ENCODE measurements around the gene LONRF2.

DNA sequence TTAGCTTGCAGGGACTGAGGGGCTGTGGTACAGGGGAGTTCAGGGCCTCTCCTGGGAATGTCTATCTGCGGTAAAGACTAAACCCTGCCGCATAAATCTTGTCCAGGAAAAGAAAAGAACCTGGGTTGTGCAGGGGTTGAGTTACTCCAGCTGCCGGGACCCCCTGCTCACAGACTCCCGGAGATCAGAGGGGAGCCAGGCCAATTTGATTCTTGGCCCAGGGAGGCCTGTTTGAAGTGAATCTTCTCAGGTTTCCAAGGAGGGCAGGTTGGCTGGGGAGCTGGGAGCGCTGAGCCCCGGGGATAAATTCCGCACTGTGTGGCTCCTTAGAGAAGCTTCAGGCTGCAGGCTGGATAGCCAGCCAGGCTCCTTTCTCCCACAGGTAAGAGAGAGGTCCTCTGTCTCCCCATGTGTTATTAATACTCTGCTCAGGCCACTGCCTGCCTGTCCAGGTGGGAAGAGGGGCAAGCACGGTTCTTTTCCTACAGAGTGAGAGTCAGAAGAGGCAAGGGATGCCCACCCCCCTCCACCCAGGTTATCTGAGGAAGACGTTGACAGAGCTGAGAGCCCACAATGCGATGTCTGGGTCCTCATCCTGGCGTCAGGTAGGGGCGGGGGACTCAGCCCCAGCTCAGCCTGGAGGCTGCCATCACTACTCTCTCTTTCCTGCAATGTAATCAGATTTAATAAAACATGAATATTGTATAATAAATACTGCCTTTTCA lies 82.7 kb downstream of the LONRF2 start:
- no peak for TF ChIP-seq SUZ12 (IDR thresholded peaks at IDR 0.05)
- TF ChIP-seq FOXM1 (IDR thresholded peaks at IDR 0.05; ENCODE audit: borderline replicate concordance): no peak
- no peak for TF ChIP-seq SP1 (IDR thresholded peaks at IDR 0.05)
- TF ChIP-seq TARDBP (IDR thresholded peaks at IDR 0.05): no peak
- TF ChIP-seq FOXK2 (IDR thresholded peaks at IDR 0.05): no peak
- no peak for TF ChIP-seq ZNF384 (IDR thresholded peaks at IDR 0.05)
- TF ChIP-seq BHLHE40 (IDR thresholded peaks at IDR 0.05; ENCODE audit: borderline replicate concordance): no peak
- no peak for TF ChIP-seq ARNT (IDR thresholded peaks at IDR 0.05)
- no peak for TF ChIP-seq FOXA1 (IDR thresholded peaks at IDR 0.05)

Measured in HEK293T (cell line).